Inflammatory macrophage (primary cell): ENCODE data around the gene ADGRF4.
"Not testable (repeated sequence)": the region's sequence is repeated elsewhere in the genome, so short reads cannot be mapped to it uniquely, and the experiment has no call there.

ENCODE experiments used
- DNase-seq, 2 donors: peaks; one replicate each; pipeline ENCODE4 v3.0.0-alpha.2; 2020 to 2022

Gene ADGRF4

DNA sequence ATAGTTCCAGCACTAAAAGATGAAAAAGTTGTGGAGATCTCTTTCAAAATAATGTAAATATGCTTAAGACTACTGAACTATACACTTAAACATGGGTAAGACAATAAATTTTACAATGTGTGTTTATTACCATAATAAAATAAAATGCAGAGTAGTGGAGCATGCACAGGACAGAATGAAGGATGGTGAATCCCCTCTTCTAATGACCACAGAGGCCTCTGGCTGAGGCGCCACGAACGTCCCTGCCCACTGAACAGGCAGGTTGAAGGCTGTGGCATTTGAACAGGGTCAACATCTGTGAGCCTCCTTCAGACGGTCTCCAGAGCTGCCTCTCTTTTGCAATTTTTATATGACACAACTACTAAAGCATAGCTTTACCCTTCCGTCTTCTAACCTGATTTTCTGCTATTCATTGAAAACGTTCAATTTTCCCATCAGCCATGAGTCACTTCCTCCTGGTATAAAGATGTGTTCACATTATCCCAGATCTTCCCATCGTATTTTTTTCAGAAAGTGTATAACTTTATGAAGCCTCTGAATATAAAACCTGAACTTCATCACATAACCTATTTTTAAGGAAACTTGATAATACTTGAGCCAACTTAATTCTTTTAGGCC lies 37.8 kb downstream of the ADGRF4 start:
- DNase-seq: no peak

DNA sequence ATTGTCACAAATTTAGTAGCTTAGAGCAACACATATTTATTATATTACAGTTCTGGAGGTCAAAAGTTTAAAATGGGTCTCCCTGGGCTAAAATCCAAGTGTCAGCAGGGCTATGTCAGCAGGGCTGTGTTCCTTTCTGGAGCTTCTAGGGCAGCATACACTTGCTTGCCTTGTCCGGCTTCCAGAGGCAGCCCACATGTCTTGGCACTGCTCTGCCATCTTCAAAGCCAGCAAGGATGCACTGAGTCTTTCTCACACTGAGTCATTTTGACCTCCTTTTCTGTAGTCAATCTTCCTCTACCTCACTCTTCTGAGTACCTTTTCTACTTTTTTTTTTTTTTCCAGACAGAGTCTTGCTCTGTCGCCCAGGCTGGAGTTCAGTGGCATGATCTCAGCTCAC lies 39.0 kb downstream of the ADGRF4 start:
- no peak for DNase-seq

DNA sequence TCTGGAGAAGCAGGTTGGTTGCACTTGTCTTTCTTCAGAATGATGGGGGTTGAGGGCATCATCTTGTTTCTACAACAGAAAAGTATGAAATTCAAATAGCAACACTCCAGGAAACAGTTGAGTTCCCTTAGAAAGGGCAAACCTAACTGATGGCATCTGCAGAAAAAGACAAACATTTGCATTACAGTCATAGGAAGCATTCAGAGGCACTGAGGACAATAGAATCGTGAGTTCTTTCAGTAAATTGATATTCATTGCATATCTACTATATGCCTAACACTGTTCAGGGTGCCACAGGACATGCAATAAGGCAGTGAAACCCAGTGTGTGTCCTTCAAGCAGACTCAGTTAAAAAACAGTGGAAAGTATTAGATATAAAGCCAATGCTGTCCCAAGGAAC lies 42.3 kb downstream of the ADGRF4 start:
- DNase-seq: no peak

DNA sequence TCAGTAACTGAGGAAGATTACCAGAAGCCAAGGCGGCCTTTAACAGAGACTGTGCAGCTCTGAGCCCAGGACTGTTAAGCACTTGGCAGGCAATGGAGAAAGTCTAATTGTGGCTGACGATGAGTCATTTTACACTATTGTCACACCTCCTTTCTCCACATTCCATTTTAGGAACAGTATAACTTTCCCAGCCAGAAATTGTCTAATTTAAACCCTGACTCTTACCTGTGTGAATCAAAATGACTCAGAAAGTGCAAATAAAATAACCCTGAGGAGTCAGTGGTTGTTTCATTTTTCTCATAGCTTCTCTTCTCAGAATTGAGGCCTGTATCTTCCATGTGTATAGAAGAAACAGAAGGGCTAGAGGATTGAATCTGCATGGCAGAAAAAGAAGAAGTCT lies 43.4 kb downstream of the ADGRF4 start:
- DNase-seq: no peak

DNA sequence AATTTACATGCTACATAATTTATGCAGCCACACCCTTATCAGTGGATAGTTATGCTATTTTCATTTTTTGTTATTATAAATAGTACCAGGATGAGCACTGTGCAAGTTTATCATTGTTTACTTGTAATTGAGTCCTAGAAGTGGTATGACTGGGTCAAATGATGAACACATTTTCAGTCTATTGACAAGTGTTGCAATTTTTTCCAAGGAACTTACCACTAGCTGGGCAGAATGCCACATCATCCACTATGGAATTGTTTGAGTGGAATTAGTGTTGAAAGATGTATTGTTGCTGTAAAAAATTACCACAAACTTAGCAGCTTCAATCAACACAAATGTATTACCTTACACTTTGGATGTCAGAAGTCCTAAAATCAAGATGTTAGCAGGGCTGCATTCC lies 45.4 kb downstream of the ADGRF4 start:
- DNase-seq: no peak

DNA sequence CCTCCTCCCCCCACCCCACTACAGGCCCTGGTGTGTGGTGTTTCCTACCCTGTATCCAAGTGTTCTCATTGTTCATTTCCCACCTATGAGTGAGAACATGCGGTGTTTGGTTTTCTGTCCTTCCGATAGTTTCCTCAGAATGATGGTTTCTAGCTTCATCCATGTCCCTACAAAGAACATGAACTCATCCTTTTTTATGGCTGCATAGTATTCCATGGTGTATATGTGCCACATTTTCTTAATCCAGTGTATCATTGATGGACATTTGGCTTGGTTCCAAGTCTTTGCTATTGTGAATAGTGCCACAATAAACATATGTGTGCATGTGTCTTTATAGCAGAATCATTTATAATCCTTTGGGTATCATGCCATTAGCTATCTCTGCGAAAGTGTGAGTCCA lies 46.9 kb downstream of the ADGRF4 start:
- not testable (repeated sequence) for DNase-seq

DNA sequence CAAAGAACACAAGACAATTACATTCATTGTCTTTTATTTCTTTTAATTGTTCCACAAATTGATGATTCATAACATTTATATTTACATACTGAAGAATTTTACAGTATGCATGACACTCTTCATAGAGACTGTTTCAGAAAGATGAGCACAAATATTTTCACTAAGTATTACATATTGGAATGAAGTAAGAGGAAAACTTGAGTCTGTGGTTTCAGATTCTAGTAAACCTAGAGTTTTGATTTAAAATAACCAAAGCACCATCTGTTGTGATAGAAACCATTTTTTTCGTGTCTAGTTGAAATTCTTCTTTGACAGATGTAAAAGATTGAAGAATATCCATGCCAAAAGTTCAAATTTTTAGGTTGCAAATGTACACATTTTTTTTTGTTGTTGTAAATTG lies 51.4 kb downstream of the ADGRF4 start:
- DNase-seq: no peak

DNA sequence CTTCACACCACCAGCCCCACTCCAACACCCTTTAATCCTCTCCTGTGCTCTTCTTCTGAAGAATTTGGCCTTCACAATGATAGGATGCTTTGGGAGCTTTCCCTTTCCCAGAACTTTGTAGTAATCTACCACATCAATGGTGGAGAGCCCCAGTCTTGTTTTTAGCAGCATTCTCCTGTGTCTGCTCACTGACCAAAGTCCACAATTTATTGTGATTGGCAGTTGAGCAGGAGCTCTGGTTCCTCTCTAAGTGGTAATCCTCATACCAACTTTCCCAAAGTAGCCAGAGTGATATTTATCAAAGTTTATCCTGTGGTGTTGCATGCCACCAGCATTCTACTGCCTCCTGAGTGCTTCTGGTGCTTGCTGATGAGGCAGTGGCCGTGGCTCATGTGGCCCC lies 54.4 kb downstream of the ADGRF4 start:
- no peak for DNase-seq

DNA sequence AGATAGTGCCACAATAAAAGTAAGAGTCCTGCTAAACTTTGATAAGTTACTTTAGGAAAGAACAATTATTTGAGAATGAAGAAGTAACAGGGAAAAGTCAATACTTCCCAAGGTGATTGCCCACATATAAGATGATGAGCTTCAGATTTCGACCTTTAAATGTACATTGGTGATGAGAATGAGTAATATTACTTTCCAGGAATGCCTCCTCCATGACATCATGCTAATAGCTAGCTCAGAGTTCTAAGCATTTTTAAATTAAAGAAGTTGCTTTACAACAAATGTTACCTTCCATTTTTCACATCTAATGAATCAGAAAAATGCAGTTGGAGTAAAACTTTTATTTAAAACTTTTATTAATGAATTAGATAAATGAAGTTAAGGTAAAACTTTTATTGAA lies 61.0 kb downstream of the ADGRF4 start:
- DNase-seq: no peak

DNA sequence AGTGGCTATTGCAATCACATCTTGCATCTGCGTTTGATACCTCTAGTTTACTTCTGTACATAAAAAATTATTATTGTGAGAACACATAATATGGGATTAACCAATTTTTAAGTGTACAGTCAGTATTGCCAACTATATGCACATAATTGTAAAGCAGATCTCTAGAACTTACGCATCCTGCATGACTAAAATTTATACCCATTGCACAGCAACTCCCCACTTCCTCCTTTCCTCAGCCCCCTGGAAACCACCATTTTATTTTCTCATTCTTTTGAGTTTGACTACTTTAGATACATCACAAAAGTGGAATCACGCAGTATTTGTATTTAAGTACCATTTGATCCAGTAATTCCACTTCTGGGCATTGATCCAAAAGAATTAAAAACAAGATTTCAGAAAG lies 64.1 kb downstream of the ADGRF4 start:
- DNase-seq: no peak

DNA sequence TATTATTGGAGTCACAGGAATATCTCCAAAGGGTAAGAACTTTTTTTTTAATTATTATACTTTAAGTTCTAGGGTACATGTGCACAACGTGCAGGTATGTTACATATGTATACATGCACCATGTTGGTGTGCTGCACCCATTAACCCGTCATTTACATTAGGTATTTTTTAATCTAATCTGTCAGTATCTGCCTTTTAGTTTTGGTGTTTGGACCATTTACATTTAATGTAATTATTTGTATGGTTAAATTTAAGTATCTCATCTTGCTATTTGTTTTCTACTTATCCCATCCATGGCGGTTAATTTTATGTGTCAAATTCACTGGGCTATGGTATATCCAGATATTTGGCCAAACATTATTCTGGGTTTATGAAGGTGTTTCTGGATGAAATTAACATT lies 68.1 kb downstream of the ADGRF4 start:
- no peak for DNase-seq

DNA sequence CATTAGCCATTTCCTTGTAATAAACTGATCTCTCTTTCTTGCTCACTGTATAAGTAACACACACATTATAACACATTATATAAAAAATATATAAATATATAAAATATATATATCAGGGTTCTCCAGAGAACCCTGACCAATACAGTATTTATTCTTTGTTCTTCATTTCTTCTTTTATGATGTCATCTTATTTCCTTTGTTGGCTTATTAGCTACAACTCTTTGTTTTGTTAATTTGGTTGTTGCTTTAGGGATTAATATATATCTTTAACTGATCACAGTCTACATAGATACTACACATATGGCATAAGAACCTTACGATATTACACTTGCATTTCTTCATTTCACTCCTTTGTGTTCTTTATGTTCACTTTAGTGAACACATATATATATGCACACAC lies 68.7 kb downstream of the ADGRF4 start:
- DNase-seq: no peak

DNA sequence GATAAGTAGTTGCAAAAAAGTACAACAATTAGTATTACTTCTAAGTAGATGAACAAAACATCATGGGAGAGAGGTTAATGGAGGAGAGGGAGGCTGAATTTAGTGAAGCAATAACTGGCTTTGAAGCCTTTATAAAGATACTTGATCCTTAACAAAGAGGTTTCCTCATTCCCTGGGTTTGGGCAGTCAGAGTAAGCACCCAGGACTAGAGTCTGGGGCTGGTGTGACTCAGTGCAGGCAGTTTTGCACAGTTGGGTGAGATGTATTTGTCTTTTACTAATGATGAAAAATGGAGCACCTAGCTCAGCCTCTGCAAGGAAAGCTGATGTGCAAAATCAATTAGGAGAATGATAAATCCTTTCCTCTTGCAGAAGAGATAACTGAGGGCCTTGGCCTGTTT lies 71.6 kb downstream of the ADGRF4 start:
- no peak for DNase-seq
